ACC112 (cell line): Measurements from ENCODE around the gene LIMK1.
A peak's percentile ranks its signal among the peaks of the same experiment; 100 is the strongest.

Source experiments
- H2AFZ ChIP-seq: fragments of 200-600 bp; sonication (generic); one replicate; pipeline ENCODE4 v1.6.0; 2017; ENCODE audit warnings: antibody characterized with exemption, low read length; ENCODE audit not compliant: unreplicated experiment
- H3K27ac ChIP-seq: fragments of 200-600 bp; sonication (generic); 2 replicates; pipeline ENCODE4 v1.5.1; 2014; ENCODE audit warnings: low read depth, mild to moderate bottlenecking, antibody characterized with exemption, low read length, moderate library complexity
- H3K27me3 ChIP-seq: fragments of 200-600 bp; sonication (generic); 2 replicates; pipeline ENCODE4 v1.6.1; 2014; ENCODE audit warnings: mild to moderate bottlenecking, antibody characterized with exemption, low read length, moderate library complexity, mixed read lengths; ENCODE audit not compliant: insufficient read depth
- H3K36me3 ChIP-seq: fragments of 200-600 bp; sonication (generic); 2 replicates; pipeline ENCODE4 v1.6.1; 2016; ENCODE audit warnings: mild to moderate bottlenecking, antibody characterized with exemption, low read length, moderate library complexity, mixed read lengths; ENCODE audit not compliant: insufficient read depth
- H3K4me1 ChIP-seq: fragments of 200-600 bp; sonication (generic); one replicate; pipeline ENCODE4 v1.6.1; 2016; ENCODE audit warnings: low read length, mixed read lengths; ENCODE audit not compliant: insufficient read depth, unreplicated experiment, control insufficient read depth
- H3K4me3 ChIP-seq: fragments of 200-600 bp; sonication (generic); 2 replicates; pipeline ENCODE4 v1.5.1; 2014; ENCODE audit warnings: mild to moderate bottlenecking, low read depth, low read length
- H3K79me2 ChIP-seq: fragments of 200-600 bp; sonication (generic); one replicate; pipeline ENCODE4 v1.6.0; 2016; ENCODE audit warnings: low read length; ENCODE audit not compliant: control insufficient read depth, unreplicated experiment, insufficient read depth

The LIMK1 gene

DNA sequence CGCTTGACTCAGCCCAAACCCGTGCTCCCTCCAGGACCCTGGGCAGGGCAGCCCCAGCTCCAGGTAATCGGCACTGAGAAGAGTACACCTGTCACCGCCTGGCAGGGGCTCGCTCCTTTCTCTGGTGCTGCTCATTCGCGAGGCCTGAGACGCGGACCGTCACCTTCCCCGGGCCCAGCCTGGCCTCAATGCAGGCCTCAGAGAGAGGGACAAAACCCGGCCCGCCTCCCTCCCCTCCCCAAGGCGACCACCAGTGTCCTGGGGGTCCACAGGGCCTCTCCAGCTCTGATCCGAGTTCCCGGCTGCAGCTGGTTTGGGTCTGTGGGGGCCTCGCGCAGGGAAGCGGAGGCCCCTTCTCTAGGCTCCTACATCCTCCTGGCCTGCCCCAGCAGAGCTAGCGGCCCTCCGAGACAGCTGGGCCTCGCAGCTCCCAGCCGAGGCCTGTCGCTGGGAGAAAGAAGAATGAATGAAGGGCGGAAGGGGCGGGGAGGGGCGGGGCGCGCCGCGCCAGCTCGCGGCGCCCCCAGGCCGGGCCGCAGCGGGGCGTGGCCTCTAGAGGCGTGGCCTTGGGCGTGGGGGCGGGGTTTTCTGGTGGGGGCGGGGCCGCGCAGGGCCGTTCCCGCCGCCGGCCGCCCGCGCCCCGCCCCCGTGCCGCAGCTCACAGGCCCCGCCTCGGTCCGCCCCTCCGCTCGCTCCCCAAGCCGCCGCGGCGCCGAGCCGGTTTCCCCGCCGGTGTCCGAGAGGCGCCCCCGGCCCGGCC, at the start of gene LIMK1:
Gene LIMK1 (plus strand): TSS at position 688 of the 760 bp plus-strand sequence. CDS start 187 bp downstream, outside the sequence.
- peak within 1 kb of the TSS; percentile 28 for H2AFZ ChIP-seq
- H3K27ac ChIP-seq = peak within 1 kb of the TSS; percentile 62

DNA sequence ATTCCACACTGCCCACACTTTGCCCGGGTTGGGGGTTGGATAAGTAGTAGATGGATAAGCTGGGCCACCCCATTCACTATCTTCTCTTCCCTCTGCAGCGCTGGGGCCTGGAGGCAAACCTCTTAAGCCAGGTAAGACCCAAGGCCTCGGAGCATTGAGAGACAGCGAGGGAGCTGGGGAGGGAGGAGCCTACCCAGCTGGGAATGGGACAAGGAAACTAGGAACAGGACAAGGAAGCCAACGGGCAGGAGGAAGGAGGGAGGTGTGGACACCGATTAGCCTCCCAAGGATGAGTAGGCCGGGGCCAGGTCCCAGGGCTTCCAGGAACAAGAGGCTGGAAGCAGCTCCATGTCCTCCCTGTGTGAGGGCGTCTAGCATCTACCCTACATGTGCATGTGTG, 46.0 kb upstream of the LIMK1 start:
- H2AFZ ChIP-seq = no peak overlapping the region

More for the DNA sequence above, at the start of gene LIMK1:
- H3K4me3 ChIP-seq = peak within 1 kb of the TSS; percentile 87
- H3K36me3 ChIP-seq = peaks cover 7% of the 10 kb centered on the region; the same call in 1 of the 2 replicates
- H3K27me3 ChIP-seq = no peaks in the 10 kb centered on the region
- peaks cover 14% of the 10 kb centered on the region for H3K4me1 ChIP-seq
- H3K79me2 ChIP-seq = peaks cover 12% of the 10 kb centered on the region

DNA sequence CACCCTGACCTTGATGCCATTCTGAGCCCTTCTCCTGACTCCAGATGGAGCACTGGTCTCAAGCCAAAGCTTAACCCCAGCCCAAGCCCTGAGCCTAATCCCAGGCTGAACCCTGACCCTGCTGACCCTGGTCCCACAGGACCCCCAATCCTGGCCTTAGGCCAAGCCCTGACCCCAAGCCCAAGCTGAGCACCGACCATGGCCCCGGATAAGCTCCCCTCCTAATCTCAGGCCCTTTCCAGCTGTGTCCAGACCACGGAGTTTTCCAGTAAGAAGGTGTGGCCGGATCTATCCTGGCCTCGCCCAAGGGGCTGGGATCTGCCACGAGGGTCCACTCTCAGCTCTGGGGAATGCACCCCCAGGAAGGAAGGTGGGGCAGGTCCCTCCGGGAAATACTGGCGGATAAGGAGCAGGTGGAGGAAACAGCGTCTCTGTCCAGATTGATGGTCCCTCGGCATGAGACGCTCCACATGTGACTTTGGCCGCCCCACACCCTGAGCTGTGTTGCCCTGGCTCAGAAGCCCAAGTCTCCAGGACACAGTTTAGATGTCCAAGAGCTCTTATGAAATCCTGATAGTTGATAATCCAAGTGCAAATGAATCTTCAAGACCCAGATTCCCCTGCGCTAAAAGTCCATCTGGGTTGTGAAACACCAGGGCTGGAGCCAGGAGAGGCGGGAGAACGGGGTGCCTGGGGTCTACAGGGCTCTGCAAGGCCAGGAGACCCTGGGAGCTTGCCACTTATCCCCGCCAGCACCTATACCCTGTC, 45.2 kb upstream of the LIMK1 start:
- H3K4me1 ChIP-seq = no peaks in the 10 kb centered on the region
- no peaks in the 10 kb centered on the region for H3K79me2 ChIP-seq
- H3K27ac ChIP-seq = no peak overlapping the region
- H3K27me3 ChIP-seq = no peaks in the 10 kb centered on the region
- H3K4me3 ChIP-seq = no peak overlapping the region
- no peaks in the 10 kb centered on the region for H3K36me3 ChIP-seq
- no peak overlapping the region for H2AFZ ChIP-seq

More for the DNA sequence above, 46.0 kb upstream of the LIMK1 start:
- no peak overlapping the region for H3K27ac ChIP-seq
- no peaks in the 10 kb centered on the region for H3K36me3 ChIP-seq
- H3K27me3 ChIP-seq = no peaks in the 10 kb centered on the region
- H3K4me1 ChIP-seq = no peaks in the 10 kb centered on the region
- no peak overlapping the region for H3K4me3 ChIP-seq
- no peaks in the 10 kb centered on the region for H3K79me2 ChIP-seq

DNA sequence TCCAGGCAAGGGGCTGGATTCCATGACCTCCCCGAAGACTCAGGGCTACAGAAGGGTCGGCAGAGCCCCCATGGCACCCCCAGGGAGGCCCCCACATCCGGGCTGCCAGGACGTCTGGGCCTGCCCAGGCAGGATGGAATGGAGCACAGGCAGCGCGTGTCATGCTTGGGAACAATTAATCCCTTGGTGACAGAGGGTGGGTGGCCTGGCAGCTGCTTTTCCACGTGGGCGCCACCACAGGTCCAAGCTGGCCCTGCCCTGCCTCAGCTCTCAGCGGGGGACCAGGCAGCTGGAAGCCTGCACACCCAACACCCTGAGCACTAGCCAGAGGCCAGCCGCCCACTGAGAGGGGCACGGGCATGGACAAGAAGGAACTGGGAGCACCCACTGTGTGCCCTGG, 44.3 kb upstream of the LIMK1 start:
- Histone ChIP-seq H3K27me3 (no peaks in the 10 kb centered on the region), H3K27ac (no peak overlapping the region), H3K4me1 (no peaks in the 10 kb centered on the region), H3K4me3 (no peak overlapping the region), H3K36me3 (no peaks in the 10 kb centered on the region), H2AFZ (no peak overlapping the region), H3K79me2 (no peaks in the 10 kb centered on the region)

DNA sequence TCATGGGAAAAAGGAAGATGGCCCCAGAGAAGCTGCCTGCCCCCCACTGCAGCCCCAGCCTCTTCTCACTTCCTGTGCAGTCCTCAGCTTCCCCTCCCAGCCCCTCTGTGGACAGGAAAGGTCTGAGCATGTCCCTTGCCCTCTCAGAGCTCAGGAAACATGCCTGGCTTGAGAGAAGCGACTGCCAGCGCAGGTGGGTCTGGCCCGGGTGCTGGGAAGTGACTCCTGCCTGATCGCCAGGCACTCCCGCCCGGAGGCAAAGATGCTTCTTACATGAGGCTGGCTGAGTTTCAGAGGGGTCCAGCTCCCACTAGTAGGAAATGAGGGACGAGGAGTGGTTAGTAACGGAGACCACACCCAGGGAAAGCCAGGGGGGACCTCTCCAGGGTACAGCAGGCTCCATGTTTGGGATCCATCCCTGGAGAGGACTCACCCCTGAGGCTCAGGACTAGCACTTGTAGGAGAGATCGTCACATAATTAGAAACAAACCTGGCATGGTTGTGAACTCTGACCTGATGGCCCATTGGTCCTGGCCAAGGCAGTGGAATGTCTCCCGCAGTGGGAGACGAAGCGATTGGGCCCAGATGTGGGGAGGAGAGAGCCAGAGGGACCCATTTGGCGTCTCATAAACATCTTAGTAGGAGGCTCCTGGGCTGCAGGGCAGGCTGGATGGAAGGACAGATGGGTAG, 43.4 kb upstream of the LIMK1 start:
- no peak overlapping the region for H3K27ac ChIP-seq
- no peak overlapping the region for H2AFZ ChIP-seq
- H3K36me3 ChIP-seq = no peaks in the 10 kb centered on the region
- H3K4me3 ChIP-seq = no peak overlapping the region
- no peaks in the 10 kb centered on the region for H3K27me3 ChIP-seq
- no peaks in the 10 kb centered on the region for H3K4me1 ChIP-seq
- H3K79me2 ChIP-seq = no peaks in the 10 kb centered on the region

DNA sequence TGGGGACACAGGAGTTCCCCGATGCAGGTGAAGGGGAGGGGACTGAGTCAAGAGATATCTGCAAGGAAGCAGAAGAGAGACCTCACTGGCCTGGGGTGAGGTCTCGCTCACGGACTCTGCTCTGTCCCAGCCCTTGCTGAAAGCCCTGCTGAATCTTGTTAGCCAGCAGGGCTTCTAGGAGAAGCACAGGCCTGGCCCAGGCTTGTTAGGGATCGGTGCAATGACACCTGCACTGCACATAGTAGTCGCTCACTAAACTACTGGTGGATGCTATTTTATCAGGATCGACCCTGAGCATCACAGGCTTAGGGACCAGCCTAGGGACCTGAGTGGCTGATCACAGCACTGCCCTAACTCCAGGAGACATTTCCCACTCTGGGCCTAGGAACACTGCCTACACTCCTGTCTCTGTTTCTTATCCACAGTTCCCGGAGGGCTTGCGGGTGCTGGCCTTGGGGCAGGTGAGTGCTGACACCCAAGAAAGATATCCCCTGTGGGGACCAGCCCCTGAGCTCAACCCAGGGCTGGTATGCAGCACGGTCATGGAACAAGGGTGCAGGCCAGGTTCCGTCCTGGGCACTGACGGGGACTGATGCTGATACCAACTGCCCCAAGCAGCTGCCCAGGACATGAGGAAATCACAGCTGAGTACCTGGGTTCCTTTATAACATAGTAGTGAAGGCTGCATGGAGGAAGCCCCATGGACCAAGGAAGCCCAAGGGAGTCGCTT, 42.6 kb upstream of the LIMK1 start:
- Histone ChIP-seq H2AFZ (no peak overlapping the region), H3K27ac (no peak overlapping the region), H3K4me1 (no peaks in the 10 kb centered on the region), H3K79me2 (no peaks in the 10 kb centered on the region), H3K36me3 (no peaks in the 10 kb centered on the region), H3K27me3 (no peaks in the 10 kb centered on the region), H3K4me3 (no peak overlapping the region)

DNA sequence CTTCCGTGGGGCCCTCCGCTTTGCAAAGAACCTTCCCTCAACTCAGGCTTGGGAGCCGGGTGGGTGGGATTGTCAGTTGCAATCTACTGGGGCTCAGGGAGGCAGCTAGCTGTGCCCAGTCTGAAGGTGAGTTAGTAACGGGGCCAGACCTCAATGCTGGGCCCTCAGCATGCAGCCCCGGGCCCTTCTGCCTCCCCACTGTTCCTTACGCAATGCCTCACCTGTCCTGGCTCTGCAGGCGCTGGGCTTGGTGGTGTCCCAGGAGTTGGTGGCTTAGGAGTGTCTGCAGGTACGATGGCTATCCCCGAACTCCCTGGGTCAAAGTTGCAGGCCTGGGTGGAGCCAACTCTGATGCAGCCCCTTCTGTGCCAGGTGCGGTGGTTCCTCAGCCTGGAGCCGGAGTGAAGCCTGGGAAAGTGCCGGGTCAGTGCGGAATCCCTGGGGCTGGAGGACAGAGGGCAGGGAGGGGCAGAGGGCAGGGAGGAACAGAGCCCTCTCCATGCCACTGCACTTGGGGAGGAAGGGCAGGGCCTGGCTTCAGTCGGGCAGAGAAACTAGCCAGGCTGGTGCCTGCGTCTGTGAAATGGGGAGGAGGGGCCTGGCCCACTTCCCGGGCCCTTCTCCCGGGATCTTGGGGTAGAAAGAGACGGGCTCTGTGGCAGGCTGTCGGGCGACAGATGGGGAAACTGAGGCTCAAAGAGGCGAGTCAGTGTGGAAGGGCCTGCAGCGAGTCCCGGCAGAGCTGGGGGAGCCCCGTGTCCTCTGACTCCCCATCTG, 40.7 kb upstream of the LIMK1 start:
- H2AFZ ChIP-seq = no peak overlapping the region
- H3K27me3 ChIP-seq = no peaks in the 10 kb centered on the region
- H3K4me3 ChIP-seq = no peak overlapping the region
- H3K27ac ChIP-seq = no peak overlapping the region
- H3K36me3 ChIP-seq = no peaks in the 10 kb centered on the region
- H3K79me2 ChIP-seq = no peaks in the 10 kb centered on the region
- no peaks in the 10 kb centered on the region for H3K4me1 ChIP-seq

DNA sequence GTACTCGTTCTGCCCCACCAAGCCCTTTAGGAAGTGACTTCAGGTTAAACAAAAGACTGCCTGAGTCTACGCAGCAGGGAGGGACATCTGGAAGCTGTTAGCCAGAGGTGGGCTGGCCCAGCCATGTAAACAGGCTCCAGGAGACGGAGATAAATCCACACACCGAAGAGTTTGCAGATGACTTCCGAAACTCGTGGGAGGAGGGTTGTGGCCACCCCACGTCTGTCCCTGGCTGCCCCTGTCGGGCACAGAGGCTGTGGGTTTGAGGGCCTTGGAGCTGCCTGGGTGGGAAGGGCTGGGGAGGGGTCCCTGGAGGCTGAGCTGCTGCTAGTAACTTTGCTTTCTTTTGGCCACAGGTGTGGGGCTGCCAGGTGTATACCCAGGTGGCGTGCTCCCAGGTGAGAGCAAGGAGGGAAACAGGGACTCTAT, 40.1 kb upstream of the LIMK1 start:
- Histone ChIP-seq H3K27me3 (no peaks in the 10 kb centered on the region), H3K79me2 (no peaks in the 10 kb centered on the region), H3K27ac (no peak overlapping the region), H3K4me3 (no peak overlapping the region), H3K36me3 (no peaks in the 10 kb centered on the region), H3K4me1 (no peaks in the 10 kb centered on the region), H2AFZ (no peak overlapping the region)

DNA sequence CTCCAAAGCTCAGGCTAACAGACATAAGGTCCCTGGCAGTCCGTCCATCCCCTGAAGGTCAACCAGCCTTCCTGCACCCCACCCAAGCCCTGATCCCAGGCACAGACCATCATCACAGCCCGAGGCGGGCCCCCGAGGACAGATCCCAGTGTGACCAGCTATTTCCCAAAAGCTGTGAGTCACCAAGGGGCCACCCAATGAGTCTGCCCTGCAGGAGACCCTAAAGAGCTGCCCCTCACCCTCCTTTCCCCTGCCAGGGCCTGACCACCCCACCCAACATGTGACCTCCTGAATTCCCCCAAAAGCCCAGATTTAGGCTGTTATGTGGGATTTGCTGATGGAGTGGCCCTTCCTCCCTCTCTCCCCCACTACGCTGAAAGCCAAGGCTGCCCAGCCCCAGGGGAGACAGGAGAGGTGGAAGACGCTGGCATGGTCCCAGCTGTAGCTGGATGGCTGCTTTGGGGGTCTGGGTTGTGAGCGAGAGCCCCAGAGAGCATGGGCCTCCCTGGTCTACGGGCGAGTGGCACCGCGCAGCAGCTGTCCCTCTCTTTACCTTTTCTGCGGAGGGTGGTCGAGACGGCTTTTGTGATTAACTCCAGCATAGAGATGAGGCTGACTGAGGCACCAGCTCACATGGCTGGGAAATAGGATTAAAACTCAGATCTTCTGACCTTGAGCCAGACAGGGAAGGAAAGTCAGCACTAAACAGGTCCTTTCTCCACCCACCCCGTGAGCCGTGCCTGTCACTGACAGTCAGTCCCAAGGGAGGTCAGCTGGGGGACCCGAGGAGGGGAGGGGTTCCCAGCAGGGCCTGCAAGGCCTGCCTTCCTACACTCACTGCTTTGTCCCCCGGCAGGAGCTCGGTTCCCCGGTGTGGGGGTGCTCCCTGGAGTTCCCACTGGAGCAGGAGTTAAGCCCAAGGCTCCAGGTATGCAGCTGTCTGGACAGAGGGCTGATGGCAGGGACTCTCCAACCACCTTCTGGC, 38.9 kb upstream of the LIMK1 start:
- Histone ChIP-seq H3K79me2 (no peaks in the 10 kb centered on the region), H2AFZ (no peak overlapping the region), H3K4me3 (no peak overlapping the region), H3K27me3 (no peaks in the 10 kb centered on the region), H3K36me3 (no peaks in the 10 kb centered on the region), H3K4me1 (no peaks in the 10 kb centered on the region), H3K27ac (no peak overlapping the region)
